H9 (cell line): Measurements from ENCODE around the gene ST6GALNAC3. TPM values are rescaled to one million over a fixed set of nuclear protein-coding genes. Genes with fewer than 3 reads are reported as not detected.

Experiments
- DNase-seq: peaks from one replicate; pipeline ENCODE4 v3.0.0-alpha.2; 2017
- H2AFZ ChIP-seq: one replicate; pipeline ENCODE4 v1.6.1; 2013; ENCODE audit warnings: mild to moderate bottlenecking, low read length, control low read depth, moderate library complexity
- H2AK5ac ChIP-seq: 2 replicates; pipeline ENCODE4 v1.6.1; 2013; ENCODE audit warnings: low read length, control low read depth, mixed read lengths; ENCODE audit not compliant: insufficient read length
- H2BK120ac ChIP-seq: one replicate; pipeline ENCODE4 v1.6.1; 2013; ENCODE audit warnings: low read depth, mild to moderate bottlenecking, low read length, control low read depth, inconsistent platforms; ENCODE audit not compliant: poor library complexity, severe bottlenecking
- H2BK12ac ChIP-seq: 2 replicates; pipeline ENCODE4 v1.6.1; 2013; ENCODE audit warnings: low read length, control low read depth, mixed read lengths, low read depth; ENCODE audit not compliant: insufficient read length
- H2BK15ac ChIP-seq: 2 replicates; pipeline ENCODE4 v1.6.1; 2013; ENCODE audit warnings: low read depth, low read length, control low read depth
- H2BK20ac ChIP-seq: one replicate; pipeline ENCODE4 v1.6.1; 2013; ENCODE audit warnings: low read depth, mild to moderate bottlenecking, low read length, control low read depth, inconsistent platforms; ENCODE audit not compliant: poor library complexity, severe bottlenecking
- H2BK5ac ChIP-seq: 2 replicates; pipeline ENCODE4 v1.6.1; 2013; ENCODE audit warnings: low read length, control low read depth, mixed read lengths; ENCODE audit not compliant: insufficient read length
- H3K14ac ChIP-seq: 2 replicates; pipeline ENCODE4 v1.6.1; 2013; ENCODE audit warnings: low read length, control low read depth; ENCODE audit not compliant: insufficient read depth
- H3K18ac ChIP-seq: 2 replicates; pipeline ENCODE4 v1.6.1; 2013; ENCODE audit warnings: low read depth, mild to moderate bottlenecking, mixed read lengths, low read length, control low read depth; ENCODE audit not compliant: insufficient read length
- H3K23ac ChIP-seq: 2 replicates; pipeline ENCODE4 v1.6.1; 2013; ENCODE audit warnings: low read length, control low read depth, mixed read lengths, low read depth; ENCODE audit not compliant: insufficient read length
- H3K23me2 ChIP-seq: 2 replicates; pipeline ENCODE4 v1.6.1; 2013; ENCODE audit warnings: low read depth, mild to moderate bottlenecking, mixed read lengths, low read length, control low read depth; ENCODE audit not compliant: insufficient read length, poor library complexity, severe bottlenecking
- H3K27ac ChIP-seq: 2 replicates; pipeline ENCODE4 v1.5.1; 2013; ENCODE audit warnings: low read length, control low read depth, mixed read lengths, low read depth; ENCODE audit not compliant: insufficient read length
- H3K27me3 ChIP-seq: 2 replicates; pipeline ENCODE4 v1.6.1; 2013; ENCODE audit warnings: low read length, control low read depth, inconsistent platforms; ENCODE audit not compliant: insufficient read depth
- H3K4ac ChIP-seq: 2 replicates; pipeline ENCODE4 v1.6.1; 2013; ENCODE audit warnings: low read depth, mild to moderate bottlenecking, control low read depth, inconsistent platforms, low read length, moderate library complexity
- H3K4me1 ChIP-seq: 2 replicates; pipeline ENCODE4 v1.6.1; 2013; ENCODE audit warnings: low read length, control low read depth, inconsistent platforms; ENCODE audit not compliant: insufficient read depth
- H3K4me2 ChIP-seq: 2 replicates; pipeline ENCODE4 v1.6.1; 2013; ENCODE audit warnings: low read length, control low read depth, mixed read lengths; ENCODE audit not compliant: insufficient read length, insufficient read depth
- H3K56ac ChIP-seq: 2 replicates; pipeline ENCODE4 v1.6.1; 2013; ENCODE audit warnings: low read depth, mild to moderate bottlenecking, mixed read lengths, low read length, control low read depth; ENCODE audit not compliant: insufficient read length
- H3K79me1 ChIP-seq: 2 replicates; pipeline ENCODE4 v1.6.1; 2013; ENCODE audit warnings: low read depth, mild to moderate bottlenecking, moderate library complexity, low read length, control low read depth, inconsistent platforms; ENCODE audit not compliant: insufficient read depth, poor library complexity, severe bottlenecking
- H3K79me2 ChIP-seq: 2 replicates; pipeline ENCODE4 v1.6.1; 2013; ENCODE audit warnings: low read length, control low read depth, inconsistent platforms; ENCODE audit not compliant: insufficient read depth
- H3K9ac ChIP-seq: 2 replicates; pipeline ENCODE4 v1.6.1; 2013; ENCODE audit warnings: low read length, control low read depth, mixed read lengths; ENCODE audit not compliant: insufficient read length; ENCODE audit errors: extremely low read depth
- H3K9me3 ChIP-seq: one replicate; pipeline ENCODE4 v1.6.1; 2013; ENCODE audit warnings: low read depth, low read length, inconsistent platforms; ENCODE audit not compliant: control insufficient read depth
- H3T11ph ChIP-seq: one replicate; pipeline ENCODE4 v1.6.1; 2013; ENCODE audit warnings: mild to moderate bottlenecking, low read length, control low read depth, inconsistent platforms
- H4K20me1 ChIP-seq: one replicate; pipeline ENCODE4 v1.6.1; 2013; ENCODE audit not compliant: control insufficient read depth, insufficient read length, insufficient read depth
- H4K5ac ChIP-seq: 2 replicates; pipeline ENCODE4 v1.6.1; 2013; ENCODE audit warnings: low read depth, mild to moderate bottlenecking, mixed read lengths, low read length, control low read depth; ENCODE audit not compliant: insufficient read length
- H4K8ac ChIP-seq: replicated peaks from 2 replicates; pipeline ENCODE4 v1.6.1; 2013; ENCODE audit warnings: low read length, control low read depth, mixed read lengths, low read depth; ENCODE audit not compliant: insufficient read length
- H4K91ac ChIP-seq: 2 replicates; pipeline ENCODE4 v1.6.1; 2013; ENCODE audit warnings: low read depth, mild to moderate bottlenecking, moderate library complexity, mixed read lengths, low read length, control low read depth; ENCODE audit not compliant: insufficient read length
- H3K27ac Mint-ChIP-seq, 3 experiments: 2 replicates in 2 of 3; 3 replicates in 1 of 3; pipeline ENCODE4 v1.8.0; 2020 to 2021; ENCODE audit warnings: mixed read lengths in 3 of 3, mild to moderate bottlenecking in 1 of 3, moderate library complexity in 1 of 3
- H3K27me3 Mint-ChIP-seq: 2 replicates; pipeline ENCODE4 v1.8.0; 2021; ENCODE audit warnings: low read depth, mild to moderate bottlenecking, moderate library complexity, mixed read lengths
- H3K36me3 Mint-ChIP-seq, 3 experiments: 2 replicates in 2 of 3; 3 replicates in 1 of 3; pipeline ENCODE4 v1.8.0; 2020 to 2021; ENCODE audit warnings: low read depth in 3 of 3, mixed read lengths in 3 of 3; ENCODE audit not compliant: insufficient read depth in 1 of 3
- H3K4me1 Mint-ChIP-seq, 2 experiments: 2 replicates each; pipeline ENCODE4 v1.8.0; 2020; ENCODE audit warnings: mixed read lengths in 2 of 2
- H3K4me3 Mint-ChIP-seq, 2 experiments: 2 replicates in 1 of 2; 3 replicates in 1 of 2; pipeline ENCODE4 v1.8.0; 2020 to 2021; ENCODE audit warnings: mild to moderate bottlenecking in 2 of 2, mixed read lengths in 2 of 2, moderate library complexity in 1 of 2
- H3K9me3 Mint-ChIP-seq, 2 experiments: 2 replicates in 1 of 2; 3 replicates in 1 of 2; pipeline ENCODE4 v1.8.0; 2020; ENCODE audit warnings: mild to moderate bottlenecking in 2 of 2, mixed read lengths in 2 of 2, moderate library complexity in 1 of 2
- CTCF ChIP-seq: fragments of 200-600 bp; sonication (generic); conservative IDR thresholded peaks from 3 replicates; pipeline ENCODE4 v1.8.0; 2021; ENCODE audit warnings: antibody characterized with exemption, mild to moderate bottlenecking
- WGBS: extraction: QIAGEN DNeasy Blood & Tissue Kit; methylation state at CpG from one replicate; pipeline ENCODE4 v1.1.7; 2013; ENCODE audit warnings: missing lambda C conversion rate, low lambda C conversion rate, mixed read lengths; ENCODE audit not compliant: insufficient read length; ENCODE audit errors: extremely low coverage; 5-methylcytosine and 5-hydroxymethylcytosine counted together
- total RNA-seq: library from RNA; stranded (reverse); gene quantifications from 2 replicates; pipeline ENCODE4 v1.2.1, GENCODE V29; 2021

ST6GALNAC3 gene
- total RNA-seq, 1 experiment from 2014 or later = 11.2 TPM

- H2AK5ac ChIP-seq = no peak overlapping the region
- H3K56ac ChIP-seq = no peak overlapping the region
- H2BK15ac ChIP-seq = no peak overlapping the region
- no peak overlapping the region for H3K23ac ChIP-seq
- Mint-ChIP-seq H3K27me3 (no peaks in the 10 kb centered on the region), H3K27ac (no peak overlapping the region), H3K4me1 (peaks cover 26 to 46% of the 10 kb centered on the region in 2 experiments), H3K9me3 (peaks cover 5% of the 10 kb centered on the region in 2 experiments; a peak in 4 of 5 replicates), H3K4me3 (no peak overlapping the region), H3K36me3 (peaks cover 6 to 12% (median 9%) of the 10 kb centered on the region in 3 experiments; a peak in 6 of 7 replicates)
- no peak overlapping the region for H2BK12ac ChIP-seq
- H4K8ac ChIP-seq = no peak overlapping the region
- no peak overlapping the region for H4K91ac ChIP-seq
- no peak overlapping the region for H3K18ac ChIP-seq
- no CpG with 5 or more reads among the region's 1 CpG for WGBS
- H3T11ph ChIP-seq = no peak overlapping the region
- no peak overlapping the region for H3K14ac ChIP-seq
- H2BK120ac ChIP-seq = no peak overlapping the region
- H3K23me2 ChIP-seq = no peaks in the 10 kb centered on the region
- no peak overlapping the region for H3K4ac ChIP-seq
- H3K4me2 ChIP-seq = no peak overlapping the region
- no peaks in the 10 kb centered on the region for H3K79me2 ChIP-seq
- no peaks in the 10 kb centered on the region for H3K9me3 ChIP-seq
- no peak overlapping the region for H3K27ac ChIP-seq
- no peaks in the 10 kb centered on the region for H3K27me3 ChIP-seq
- H4K5ac ChIP-seq = no peak overlapping the region
- peaks cover 4% of the 10 kb centered on the region; the same call in 1 of the 2 replicates for H3K4me1 ChIP-seq
- H2BK5ac ChIP-seq = no peak overlapping the region
- no peak for DNase-seq
- H2AFZ ChIP-seq = no peak overlapping the region
- no peaks in the 10 kb centered on the region for H4K20me1 ChIP-seq
- no peak overlapping the region for H3K9ac ChIP-seq
- no peak overlapping the region for H2BK20ac ChIP-seq
- no peak for TF ChIP-seq CTCF
- H3K79me1 ChIP-seq = no peaks in the 10 kb centered on the region
Observed at GRCh38 chr1:76106719-76107235, 32.2 kb downstream of the ST6GALNAC3 start.
